Measurements from ENCODE around the gene PDE11A. TPM values are rescaled to one million over a fixed set of nuclear protein-coding genes. Genes with fewer than 3 reads are reported as not detected.

PDE11A gene
- polyA plus RNA-seq, 1 experiment = 0.53 TPM

- POLR2A ChIA-PET = no interaction called here
- CTCF ChIA-PET = interaction anchor here (0.5 kb wide), 1 partner anchor 18 kb away, joined by 4 read pairs; no protein-coding TSS in a partner anchor
- no peak for DNase-seq (ENCODE audit: low read depth)
Observed at GRCh38 chr2:177711483-177712265, 360.9 kb downstream of the PDE11A start.

GRCh38 chr2:177710889-177711288 is 361.7 kb downstream of the PDE11A start:
- no peak for DNase-seq (ENCODE audit: low read depth)
- Histone ChIP-seq H3K36me3 (ENCODE audit: control insufficient read depth, insufficient read depth, low read length) (no peaks in the 10 kb centered on the region), H3K4me3 (ENCODE audit: low read depth, low read length) (no peak overlapping the region), H3K27me3 (ENCODE audit: control insufficient read depth, insufficient read depth, low read length) (peaks cover 3% of the 10 kb centered on the region; the same call in 1 of the 2 replicates)
- CTCF ChIA-PET = no interaction called here
- POLR2A ChIA-PET = no interaction called here
- TF ChIP-seq CTCF (IDR thresholded peaks at IDR 0.05; ENCODE audit: insufficient read depth, low read depth, low read length) = no peak

More at GRCh38 chr2:177711483-177712265, 360.9 kb downstream of the PDE11A start:
- H3K4me3 ChIP-seq (ENCODE audit: low read depth, low read length) = no peak overlapping the region
- peaks cover 3% of the 10 kb centered on the region; the same call in 1 of the 2 replicates for H3K27me3 ChIP-seq (ENCODE audit: control insufficient read depth, insufficient read depth, low read length)
- TF ChIP-seq CTCF (IDR thresholded peaks at IDR 0.05; ENCODE audit: insufficient read depth, low read depth, low read length) = no peak
- no peaks in the 10 kb centered on the region for H3K36me3 ChIP-seq (ENCODE audit: control insufficient read depth, insufficient read depth, low read length)

- TF ChIP-seq CTCF (IDR thresholded peaks at IDR 0.05; ENCODE audit: insufficient read depth, low read depth, low read length) = no peak
- H3K36me3 ChIP-seq (ENCODE audit: control insufficient read depth, insufficient read depth, low read length) = no peaks in the 10 kb centered on the region
- H3K27me3 ChIP-seq (ENCODE audit: control insufficient read depth, insufficient read depth, low read length) = peaks cover 3% of the 10 kb centered on the region; the same call in 1 of the 2 replicates
- no peak overlapping the region for H3K4me3 ChIP-seq (ENCODE audit: low read depth, low read length)
- CTCF ChIA-PET = no interaction called here
- POLR2A ChIA-PET = no interaction called here
- DNase-seq (ENCODE audit: low read depth) = no peak
Observed at GRCh38 chr2:177709986-177710401, 362.6 kb downstream of the PDE11A start.

- ChIA-PET POLR2A (no interaction called here), CTCF (no interaction called here)
- peaks cover 2% of the 10 kb centered on the region; the same call in 1 of the 2 replicates for H3K27me3 ChIP-seq (ENCODE audit: control insufficient read depth, insufficient read depth, low read length)
- no peaks in the 10 kb centered on the region for H3K36me3 ChIP-seq (ENCODE audit: control insufficient read depth, insufficient read depth, low read length)
- no peak for TF ChIP-seq CTCF (IDR thresholded peaks at IDR 0.05; ENCODE audit: insufficient read depth, low read depth, low read length)
- no peak overlapping the region for H3K4me3 ChIP-seq (ENCODE audit: low read depth, low read length)
- DNase-seq (ENCODE audit: low read depth) = no peak
Observed at GRCh38 chr2:177708660-177709444, 363.7 kb downstream of the PDE11A start.

GRCh38 chr2:177708106-177708505 is 364.5 kb downstream of the PDE11A start:
- DNase-seq (ENCODE audit: low read depth) = no peak
- peaks cover 2% of the 10 kb centered on the region; the same call in 1 of the 2 replicates for H3K27me3 ChIP-seq (ENCODE audit: control insufficient read depth, insufficient read depth, low read length)
- H3K36me3 ChIP-seq (ENCODE audit: control insufficient read depth, insufficient read depth, low read length) = no peaks in the 10 kb centered on the region
- CTCF ChIA-PET = no interaction called here
- no peak overlapping the region for H3K4me3 ChIP-seq (ENCODE audit: low read depth, low read length)
- POLR2A ChIA-PET = no interaction called here
- TF ChIP-seq CTCF (IDR thresholded peaks at IDR 0.05; ENCODE audit: insufficient read depth, low read depth, low read length) = no peak

Data from BJ (cell line).